22Rv1 (cell line): Measurements from ENCODE around the gene ARHGAP33.

Source experiments
- ZFX ChIP-seq: fragments of 450-650 bp; IDR thresholded peaks from 2 replicates; pipeline ENCODE4 v1.6.1; 2017; ENCODE audit warnings: antibody characterized with exemption, borderline replicate concordance
- TF ChIP-seq, protein P1 (sequence below): fragments of 450-650 bp; IDR thresholded peaks from 2 replicates; pipeline ENCODE4 v1.5.1; 2017; ENCODE audit warnings: mild to moderate bottlenecking

DNA sequence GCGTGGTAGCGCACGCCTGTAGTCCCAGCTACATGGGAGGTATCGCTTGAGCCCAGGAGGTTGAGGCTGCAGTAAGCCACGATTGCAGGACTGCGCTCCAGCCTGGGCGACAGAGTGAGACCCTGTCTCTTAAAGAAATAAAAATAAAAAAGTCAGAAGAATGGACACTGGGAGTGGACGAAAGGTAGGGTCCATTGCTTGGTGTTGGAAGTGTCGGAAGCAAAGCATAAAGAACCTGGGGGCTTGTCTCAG, 392 bp upstream of the ARHGAP33 start:
- TF ChIP-seq, protein P1, sequence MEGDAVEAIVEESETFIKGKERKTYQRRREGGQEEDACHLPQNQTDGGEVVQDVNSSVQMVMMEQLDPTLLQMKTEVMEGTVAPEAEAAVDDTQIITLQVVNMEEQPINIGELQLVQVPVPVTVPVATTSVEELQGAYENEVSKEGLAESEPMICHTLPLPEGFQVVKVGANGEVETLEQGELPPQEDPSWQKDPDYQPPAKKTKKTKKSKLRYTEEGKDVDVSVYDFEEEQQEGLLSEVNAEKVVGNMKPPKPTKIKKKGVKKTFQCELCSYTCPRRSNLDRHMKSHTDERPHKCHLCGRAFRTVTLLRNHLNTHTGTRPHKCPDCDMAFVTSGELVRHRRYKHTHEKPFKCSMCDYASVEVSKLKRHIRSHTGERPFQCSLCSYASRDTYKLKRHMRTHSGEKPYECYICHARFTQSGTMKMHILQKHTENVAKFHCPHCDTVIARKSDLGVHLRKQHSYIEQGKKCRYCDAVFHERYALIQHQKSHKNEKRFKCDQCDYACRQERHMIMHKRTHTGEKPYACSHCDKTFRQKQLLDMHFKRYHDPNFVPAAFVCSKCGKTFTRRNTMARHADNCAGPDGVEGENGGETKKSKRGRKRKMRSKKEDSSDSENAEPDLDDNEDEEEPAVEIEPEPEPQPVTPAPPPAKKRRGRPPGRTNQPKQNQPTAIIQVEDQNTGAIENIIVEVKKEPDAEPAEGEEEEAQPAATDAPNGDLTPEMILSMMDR = no peak
- no peak for TF ChIP-seq ZFX
